Cardiac fibroblast (primary cell): Measurements from ENCODE around the gene LEMD3.

Source experiments
- DNase-seq, 2 donors: peaks; one replicate each; pipeline versions ENCODE4 v3.0.0 to v3.0.0-alpha.2; 2010; ENCODE audit warnings: low read depth in 2 of 2
- H3K4me3 ChIP-seq, 2 donors: replicated peaks in 1 of 2; 1 replicate in 1 of 2; 2 replicates in 1 of 2; pipeline ENCODE4 v1.5.1; 2011; ENCODE audit warnings: low read depth in 2 of 2, low read length in 2 of 2, mild to moderate bottlenecking in 2 of 2, moderate library complexity in 1 of 2
- CTCF ChIP-seq: IDR thresholded peaks from one replicate; pipeline ENCODE4 v1.5.1; 2011; ENCODE audit warnings: low read depth, mild to moderate bottlenecking, low read length, inconsistent platforms

LEMD3 gene

GRCh38 chr12:65184176-65184857 is 14.9 kb downstream of the LEMD3 start:
- no peak for TF ChIP-seq CTCF

GRCh38 chr12:65184858-65185229 is 15.5 kb downstream of the LEMD3 start:
- H3K4me3 ChIP-seq = no peak overlapping the region
- no peak for DNase-seq

More at GRCh38 chr12:65184176-65184857, 14.9 kb downstream of the LEMD3 start:
- H3K4me3 ChIP-seq = no peak overlapping the region
- DNase-seq = no peak

GRCh38 chr12:65187665-65188064 is 18.3 kb downstream of the LEMD3 start:
- TF ChIP-seq CTCF = no peak
- no peak for DNase-seq

More at GRCh38 chr12:65184858-65185229, 15.5 kb downstream of the LEMD3 start:
- TF ChIP-seq CTCF = no peak

GRCh38 chr12:65188179-65188701 is 18.9 kb downstream of the LEMD3 start:
- no peak overlapping the region for H3K4me3 ChIP-seq
- no peak for TF ChIP-seq CTCF
- DNase-seq = no peak

More at GRCh38 chr12:65187665-65188064, 18.3 kb downstream of the LEMD3 start:
- H3K4me3 ChIP-seq = no peak overlapping the region

- no peak overlapping the region for H3K4me3 ChIP-seq
- no peak for DNase-seq
- TF ChIP-seq CTCF = no peak
These were observed 19.8 kb downstream of the LEMD3 start for GRCh38 chr12:65189028-65189718.

- TF ChIP-seq CTCF = no peak
- no peak overlapping the region for H3K4me3 ChIP-seq
- DNase-seq = no peak
These were observed 23.7 kb downstream of the LEMD3 start for GRCh38 chr12:65192963-65193516.
